GM18498 (cell line): ENCODE data around the gene KIF26B.

ENCODE experiments used
- ATAC-seq: cut with Tn5 transposase; IDR thresholded peaks from one replicate; pipeline ENCODE4 v1.9.1; 2021; ENCODE audit warnings: mild to moderate bottlenecking, moderate library complexity; ENCODE audit not compliant: unreplicated experiment

KIF26B gene

GRCh38 chr1:245205864-245206263 is 51.1 kb downstream of the KIF26B start:
- no peak for ATAC-seq

- no peak for ATAC-seq
These were observed 52.4 kb downstream of the KIF26B start for GRCh38 chr1:245207056-245207638.

- ATAC-seq = no peak
These were observed 53.0 kb downstream of the KIF26B start for GRCh38 chr1:245207801-245208200.

- no peak for ATAC-seq
These were observed 55.1 kb downstream of the KIF26B start for GRCh38 chr1:245209658-245210435.

GRCh38 chr1:245211035-245211749 is 56.4 kb downstream of the KIF26B start:
- no peak for ATAC-seq

GRCh38 chr1:245211761-245212160 is 57.0 kb downstream of the KIF26B start:
- no peak for ATAC-seq

GRCh38 chr1:245212221-245212710 is 57.5 kb downstream of the KIF26B start:
- ATAC-seq = no peak

GRCh38 chr1:245213066-245213831 is 58.5 kb downstream of the KIF26B start:
- ATAC-seq = no peak

- ATAC-seq = no peak
These were observed 60.3 kb downstream of the KIF26B start for GRCh38 chr1:245215071-245215470.

- ATAC-seq = no peak
These were observed 61.8 kb downstream of the KIF26B start for GRCh38 chr1:245216366-245217115.

GRCh38 chr1:245217853-245218608 is 63.2 kb downstream of the KIF26B start:
- ATAC-seq = no peak

- ATAC-seq = no peak
These were observed 65.7 kb downstream of the KIF26B start for GRCh38 chr1:245220381-245220985.

GRCh38 chr1:245221805-245222204 is 67.0 kb downstream of the KIF26B start:
- no peak for ATAC-seq

- ATAC-seq = no peak
These were observed 68.3 kb downstream of the KIF26B start for GRCh38 chr1:245222931-245223595.

GRCh38 chr1:245225322-245226202 is 70.8 kb downstream of the KIF26B start:
- no peak for ATAC-seq

- no peak for ATAC-seq
These were observed 71.4 kb downstream of the KIF26B start for GRCh38 chr1:245226203-245226499.

- ATAC-seq = no peak
These were observed 74.3 kb downstream of the KIF26B start for GRCh38 chr1:245229051-245229450.

- no peak for ATAC-seq
These were observed 78.1 kb downstream of the KIF26B start for GRCh38 chr1:245232931-245233330.
